IPS-11a (cell line): ENCODE measurements around the gene TGM6.

ENCODE experiments used
- H3K4me3 ChIP-seq: one replicate; pipeline ENCODE4 v1.5.1; 2013; ENCODE audit warnings: low read depth, low read length, control low read depth

The TGM6 gene

DNA sequence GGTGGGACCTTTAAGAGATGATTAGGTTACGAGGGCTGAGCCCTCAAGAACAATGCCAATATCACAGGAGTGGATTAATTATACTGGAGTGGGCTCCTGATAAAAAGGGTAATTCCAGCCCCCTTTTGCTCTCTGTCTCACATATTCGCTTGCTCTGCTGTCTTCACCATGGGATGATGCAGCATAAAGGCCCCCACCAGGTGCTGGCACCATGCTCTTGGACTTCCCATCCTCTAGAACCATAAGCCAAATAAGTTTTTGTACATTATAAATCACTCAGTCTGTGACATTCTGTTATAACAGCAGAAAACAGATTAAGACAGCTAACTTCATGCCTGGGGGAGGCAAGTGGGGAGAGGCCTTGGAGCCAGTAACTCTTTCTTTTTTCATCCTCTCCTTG lies 99.7 kb downstream of the TGM6 start:
- H3K4me3 ChIP-seq = no peak overlapping the region
